ENCODE measurements around the gene OTUD4.

DNA sequence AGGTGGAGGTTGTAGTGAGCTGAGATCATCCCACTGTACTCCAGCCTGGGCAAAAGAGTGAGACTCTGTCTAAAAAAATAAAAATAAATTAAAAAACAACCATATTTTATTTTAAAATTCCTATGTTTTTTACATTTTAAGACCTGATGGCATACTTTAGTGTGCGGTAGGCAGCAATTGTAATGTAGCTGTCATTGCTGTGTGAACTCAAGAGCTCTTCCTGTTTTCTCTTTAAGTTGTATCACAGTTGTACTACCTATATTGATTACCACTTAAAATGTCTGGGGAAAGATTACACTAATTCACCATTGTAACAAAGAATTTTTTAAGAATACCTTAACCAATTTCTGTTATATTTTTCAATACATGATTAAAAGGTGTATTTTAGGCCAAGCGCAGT, 55.0 kb downstream of the OTUD4 start:
- TF ChIP-seq CTCF (IDR thresholded peaks at IDR 0.05; ENCODE audit: low read depth, low read length, missing input control) (no peak), TAF1 (conservative IDR thresholded peaks at IDR 0.05) (no peak), JUND (IDR thresholded peaks at IDR 0.05) (no peak), MAX (IDR thresholded peaks at IDR 0.05) (no peak), RXRA (IDR thresholded peaks at IDR 0.05) (no peak), SP1 (IDR thresholded peaks at IDR 0.05) (no peak), EGR1 (IDR thresholded peaks at IDR 0.05; ENCODE audit: low read depth in 2 of 2) (no peak), YY1 (IDR thresholded peaks at IDR 0.05) (no peak), GABPA (IDR thresholded peaks at IDR 0.05 in 1 of 2, conservative IDR thresholded peaks at IDR 0.05 in 1 of 2) (no peak), NR2F2 (IDR thresholded peaks at IDR 0.05) (no peak)
- TF ChIP-seq, protein P1, sequence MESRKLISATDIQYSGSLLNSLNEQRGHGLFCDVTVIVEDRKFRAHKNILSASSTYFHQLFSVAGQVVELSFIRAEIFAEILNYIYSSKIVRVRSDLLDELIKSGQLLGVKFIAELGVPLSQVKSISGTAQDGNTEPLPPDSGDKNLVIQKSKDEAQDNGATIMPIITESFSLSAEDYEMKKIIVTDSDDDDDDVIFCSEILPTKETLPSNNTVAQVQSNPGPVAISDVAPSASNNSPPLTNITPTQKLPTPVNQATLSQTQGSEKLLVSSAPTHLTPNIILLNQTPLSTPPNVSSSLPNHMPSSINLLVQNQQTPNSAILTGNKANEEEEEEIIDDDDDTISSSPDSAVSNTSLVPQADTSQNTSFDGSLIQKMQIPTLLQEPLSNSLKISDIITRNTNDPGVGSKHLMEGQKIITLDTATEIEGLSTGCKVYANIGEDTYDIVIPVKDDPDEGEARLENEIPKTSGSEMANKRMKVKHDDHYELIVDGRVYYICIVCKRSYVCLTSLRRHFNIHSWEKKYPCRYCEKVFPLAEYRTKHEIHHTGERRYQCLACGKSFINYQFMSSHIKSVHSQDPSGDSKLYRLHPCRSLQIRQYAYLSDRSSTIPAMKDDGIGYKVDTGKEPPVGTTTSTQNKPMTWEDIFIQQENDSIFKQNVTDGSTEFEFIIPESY (IDR thresholded peaks at IDR 0.05) = no peak
